KMS-11 (cell line): ENCODE measurements around the gene GLOD4.

ENCODE experiments used
- H2AFZ ChIP-seq: fragments of 200-600 bp; sonication (generic); 2 replicates; pipeline ENCODE4 v1.6.1; 2016; ENCODE audit warnings: antibody characterized with exemption, mixed run types, low read depth
- H3K27ac ChIP-seq: fragments of 200-600 bp; sonication (generic); 2 replicates; pipeline ENCODE4 v1.6.1; 2016; ENCODE audit warnings: mild to moderate bottlenecking, mixed run types
- H3K27me3 ChIP-seq: fragments of 200-600 bp; sonication (generic); 2 replicates; pipeline ENCODE4 v1.6.1; 2017; ENCODE audit warnings: mild to moderate bottlenecking, low read depth, mixed run types, moderate library complexity; ENCODE audit not compliant: insufficient read depth
- H3K36me3 ChIP-seq: fragments of 200-600 bp; sonication (generic); 2 replicates; pipeline ENCODE4 v1.6.1; 2017; ENCODE audit warnings: mild to moderate bottlenecking, mixed run types; ENCODE audit not compliant: insufficient read depth
- H3K4me1 ChIP-seq: fragments of 200-600 bp; sonication (generic); 2 replicates; pipeline ENCODE4 v1.6.1; 2016; ENCODE audit warnings: mild to moderate bottlenecking, low read depth, mixed run types; ENCODE audit not compliant: poor library complexity, severe bottlenecking
- H3K4me2 ChIP-seq: fragments of 200-600 bp; sonication (generic); 2 replicates; pipeline ENCODE4 v1.7.0; 2016; ENCODE audit warnings: mild to moderate bottlenecking, mixed run types
- H3K4me3 ChIP-seq: fragments of 200-600 bp; sonication (generic); IDR thresholded peaks from 2 replicates; pipeline ENCODE4 v1.6.1; 2017; ENCODE audit warnings: low read depth, low read length, mixed read lengths; ENCODE audit not compliant: insufficient read depth
- H3K79me2 ChIP-seq: fragments of 200-600 bp; sonication (generic); 2 replicates; pipeline ENCODE4 v1.6.1; 2016; ENCODE audit warnings: low read depth, mixed run types; ENCODE audit not compliant: insufficient read depth
- H3K9ac ChIP-seq: fragments of 200-600 bp; sonication (generic); 2 replicates; pipeline ENCODE4 v1.6.1; 2016; ENCODE audit warnings: mild to moderate bottlenecking, mixed run types
- H4K20me1 ChIP-seq: fragments of 200-600 bp; sonication (generic); 2 replicates; pipeline ENCODE4 v1.6.1; 2016; ENCODE audit warnings: mild to moderate bottlenecking, mixed run types; ENCODE audit not compliant: insufficient read depth
- TF ChIP-seq, protein P1 (sequence below): fragments of 200-600 bp; sonication (generic); conservative IDR thresholded peaks from 2 replicates; pipeline ENCODE4 v1.6.1; 2017; ENCODE audit warnings: low read depth, mild to moderate bottlenecking, antibody characterized with exemption, low read length, moderate library complexity, mixed read lengths

The GLOD4 gene

DNA sequence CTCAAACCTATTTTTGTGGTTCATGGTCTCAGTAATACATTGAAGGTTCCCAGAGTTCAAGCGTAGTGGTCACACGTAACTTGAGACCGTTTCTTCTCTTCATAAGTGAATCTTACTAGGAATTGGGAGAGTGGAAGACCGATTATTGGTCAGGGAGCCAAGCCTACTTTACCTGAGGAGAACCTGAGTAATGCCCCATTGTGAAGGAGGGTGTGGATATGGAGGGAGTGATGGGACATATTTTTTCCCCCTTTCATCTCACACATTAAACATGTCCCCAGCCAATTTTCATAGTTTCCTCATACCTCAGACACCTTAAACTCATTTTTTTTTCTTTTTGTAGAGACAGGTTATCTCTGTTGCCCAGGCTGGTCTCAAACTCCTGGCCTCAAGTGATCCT, 38.9 kb downstream of the GLOD4 start:
- TF ChIP-seq, protein P1, sequence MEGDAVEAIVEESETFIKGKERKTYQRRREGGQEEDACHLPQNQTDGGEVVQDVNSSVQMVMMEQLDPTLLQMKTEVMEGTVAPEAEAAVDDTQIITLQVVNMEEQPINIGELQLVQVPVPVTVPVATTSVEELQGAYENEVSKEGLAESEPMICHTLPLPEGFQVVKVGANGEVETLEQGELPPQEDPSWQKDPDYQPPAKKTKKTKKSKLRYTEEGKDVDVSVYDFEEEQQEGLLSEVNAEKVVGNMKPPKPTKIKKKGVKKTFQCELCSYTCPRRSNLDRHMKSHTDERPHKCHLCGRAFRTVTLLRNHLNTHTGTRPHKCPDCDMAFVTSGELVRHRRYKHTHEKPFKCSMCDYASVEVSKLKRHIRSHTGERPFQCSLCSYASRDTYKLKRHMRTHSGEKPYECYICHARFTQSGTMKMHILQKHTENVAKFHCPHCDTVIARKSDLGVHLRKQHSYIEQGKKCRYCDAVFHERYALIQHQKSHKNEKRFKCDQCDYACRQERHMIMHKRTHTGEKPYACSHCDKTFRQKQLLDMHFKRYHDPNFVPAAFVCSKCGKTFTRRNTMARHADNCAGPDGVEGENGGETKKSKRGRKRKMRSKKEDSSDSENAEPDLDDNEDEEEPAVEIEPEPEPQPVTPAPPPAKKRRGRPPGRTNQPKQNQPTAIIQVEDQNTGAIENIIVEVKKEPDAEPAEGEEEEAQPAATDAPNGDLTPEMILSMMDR: no peak
- Histone ChIP-seq H3K9ac (no peak overlapping the region), H3K4me1 (no peaks in the 10 kb centered on the region), H3K27ac (no peak overlapping the region), H4K20me1 (no peaks in the 10 kb centered on the region), H3K27me3 (no peaks in the 10 kb centered on the region), H3K4me2 (no peak overlapping the region), H3K79me2 (peaks cover 1% of the 10 kb centered on the region; the same call in 1 of the 2 replicates), H3K4me3 (no peak overlapping the region), H3K36me3 (no peaks in the 10 kb centered on the region; the same call in 1 of the 2 replicates), H2AFZ (no peak overlapping the region)

DNA sequence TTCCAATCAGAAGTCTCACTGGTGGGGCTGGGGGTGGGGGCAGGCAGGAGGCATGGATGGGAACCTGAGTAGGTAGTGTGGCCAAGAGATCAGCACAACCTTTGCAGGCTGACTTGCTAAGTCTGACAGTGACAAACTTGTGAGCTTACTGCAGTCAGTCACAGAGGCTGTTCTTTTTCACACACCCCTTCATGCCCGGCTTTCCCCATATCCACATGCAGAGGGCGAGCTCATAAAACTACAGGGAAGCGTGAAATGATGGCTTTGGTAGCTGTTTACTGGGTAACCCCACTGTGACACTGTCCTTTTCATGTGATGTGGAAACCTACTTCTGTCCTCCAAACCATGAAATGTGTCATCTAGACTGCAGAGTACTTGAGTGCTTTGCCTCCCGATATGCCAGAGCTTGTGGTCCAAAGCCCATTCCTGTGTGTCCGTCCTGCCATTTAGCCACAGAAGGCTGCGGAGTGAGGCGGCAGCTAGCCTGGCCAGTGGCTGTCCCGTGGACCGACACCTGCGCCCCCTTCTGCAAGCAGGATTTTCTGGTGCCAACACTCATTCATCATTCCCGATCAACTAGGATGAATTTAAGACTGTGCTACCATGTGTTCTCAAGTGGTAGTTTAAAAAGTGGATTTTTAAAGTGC, 39.8 kb downstream of the GLOD4 start:
- H3K79me2 ChIP-seq: no peaks in the 10 kb centered on the region
- no peaks in the 10 kb centered on the region for H4K20me1 ChIP-seq
- TF ChIP-seq, protein P1: no peak
- no peak overlapping the region for H3K27ac ChIP-seq
- no peak overlapping the region for H3K4me3 ChIP-seq
- no peak overlapping the region for H3K4me2 ChIP-seq
- H3K9ac ChIP-seq: no peak overlapping the region
- H2AFZ ChIP-seq: no peak overlapping the region
- no peaks in the 10 kb centered on the region; the same call in 1 of the 2 replicates for H3K36me3 ChIP-seq
- H3K27me3 ChIP-seq: no peaks in the 10 kb centered on the region
- H3K4me1 ChIP-seq: no peaks in the 10 kb centered on the region

DNA sequence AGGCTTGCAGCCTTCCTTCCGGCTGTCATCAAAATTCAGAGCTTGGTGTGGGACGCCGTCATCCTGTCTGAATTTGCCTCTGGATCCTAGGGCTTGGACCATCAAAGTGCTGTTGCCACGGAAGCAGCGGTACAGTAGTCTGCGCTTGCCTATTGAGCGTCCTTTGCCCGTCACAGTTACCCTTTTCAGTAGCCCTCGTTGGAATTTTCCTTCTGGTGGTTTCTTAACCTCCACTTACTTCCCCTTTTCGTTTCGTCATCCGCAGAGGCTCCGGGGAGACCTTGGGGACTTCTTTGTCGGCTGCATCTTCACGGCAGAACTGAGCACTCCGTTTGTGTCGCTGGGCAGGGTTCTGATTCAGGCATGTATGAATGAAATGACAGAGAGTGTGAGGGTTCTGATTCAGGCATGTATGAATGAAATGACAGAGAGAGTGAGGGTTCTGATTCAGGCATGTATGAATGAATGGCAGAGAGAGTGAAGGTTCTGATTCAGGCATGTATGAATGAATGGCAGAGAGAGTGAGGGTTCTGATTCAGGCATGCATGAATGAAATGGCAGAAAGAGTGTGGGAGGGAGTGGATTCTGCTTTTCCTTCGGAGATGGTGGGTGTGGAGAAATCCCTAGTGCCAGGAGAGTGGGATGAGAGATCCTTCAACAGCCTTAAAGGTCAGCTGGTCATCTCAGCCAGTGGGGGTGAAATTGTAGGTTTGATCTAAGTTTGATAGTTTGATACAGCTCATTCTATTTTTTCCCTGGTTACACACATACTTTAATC, 41.7 kb downstream of the GLOD4 start:
- TF ChIP-seq, protein P1: no peak

DNA sequence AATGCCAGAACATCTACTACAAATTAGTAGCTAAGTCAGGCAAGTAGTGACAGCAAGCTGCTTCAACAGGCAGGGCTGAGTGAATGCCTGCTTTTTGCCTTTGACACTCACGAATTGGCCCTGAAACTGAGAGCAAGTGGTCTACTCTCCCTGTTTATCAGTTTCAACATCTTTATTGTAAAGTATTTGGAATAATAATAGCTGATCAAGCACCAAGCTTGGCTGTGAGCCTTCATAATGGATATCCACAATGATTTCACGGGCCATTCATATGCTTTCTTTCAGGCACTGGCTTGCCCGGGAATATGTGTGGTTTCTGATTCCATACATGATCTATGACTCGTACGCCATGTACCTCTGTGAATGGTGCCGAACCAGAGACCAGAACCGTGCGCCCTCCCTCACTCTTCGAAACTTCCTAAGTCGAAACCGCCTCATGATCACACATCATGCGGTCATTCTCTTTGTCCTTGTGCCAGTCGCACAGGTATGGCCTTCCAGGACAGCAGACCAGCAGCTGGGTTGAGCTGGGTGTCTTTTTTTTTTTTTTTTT, 44.4 kb downstream of the GLOD4 start:
- Histone ChIP-seq H3K79me2 (no peaks in the 10 kb centered on the region), H3K27ac (no peak overlapping the region), H3K4me3 (no peak overlapping the region), H3K4me1 (no peaks in the 10 kb centered on the region), H3K9ac (no peak overlapping the region), H4K20me1 (no peaks in the 10 kb centered on the region), H3K27me3 (no peaks in the 10 kb centered on the region), H3K36me3 (no peaks in the 10 kb centered on the region), H2AFZ (no peak overlapping the region), H3K4me2 (no peak overlapping the region)
- TF ChIP-seq, protein P1: no peak

More for the DNA sequence above, 41.7 kb downstream of the GLOD4 start:
- no peaks in the 10 kb centered on the region for H3K4me1 ChIP-seq
- no peaks in the 10 kb centered on the region for H3K27me3 ChIP-seq
- no peak overlapping the region for H3K4me3 ChIP-seq
- no peaks in the 10 kb centered on the region for H3K79me2 ChIP-seq
- H3K36me3 ChIP-seq: no peaks in the 10 kb centered on the region; the same call in 1 of the 2 replicates
- H2AFZ ChIP-seq: no peak overlapping the region
- H3K27ac ChIP-seq: no peak overlapping the region
- no peak overlapping the region for H3K4me2 ChIP-seq
- no peak overlapping the region for H3K9ac ChIP-seq
- H4K20me1 ChIP-seq: no peaks in the 10 kb centered on the region
